KMS-11 (cell line): ENCODE measurements around the gene GLI3.

Source experiments
- H2AFZ ChIP-seq: fragments of 200-600 bp; sonication (generic); 2 replicates; pipeline ENCODE4 v1.6.1; 2016; ENCODE audit warnings: antibody characterized with exemption, mixed run types, low read depth
- H3K27ac ChIP-seq: fragments of 200-600 bp; sonication (generic); 2 replicates; pipeline ENCODE4 v1.6.1; 2016; ENCODE audit warnings: mild to moderate bottlenecking, mixed run types
- H3K27me3 ChIP-seq: fragments of 200-600 bp; sonication (generic); 2 replicates; pipeline ENCODE4 v1.6.1; 2017; ENCODE audit warnings: mild to moderate bottlenecking, low read depth, mixed run types, moderate library complexity; ENCODE audit not compliant: insufficient read depth
- H3K36me3 ChIP-seq: fragments of 200-600 bp; sonication (generic); 2 replicates; pipeline ENCODE4 v1.6.1; 2017; ENCODE audit warnings: mild to moderate bottlenecking, mixed run types; ENCODE audit not compliant: insufficient read depth
- H3K4me1 ChIP-seq: fragments of 200-600 bp; sonication (generic); 2 replicates; pipeline ENCODE4 v1.6.1; 2016; ENCODE audit warnings: mild to moderate bottlenecking, low read depth, mixed run types; ENCODE audit not compliant: poor library complexity, severe bottlenecking
- H3K4me2 ChIP-seq: fragments of 200-600 bp; sonication (generic); 2 replicates; pipeline ENCODE4 v1.7.0; 2016; ENCODE audit warnings: mild to moderate bottlenecking, mixed run types
- H3K4me3 ChIP-seq: fragments of 200-600 bp; sonication (generic); IDR thresholded peaks from 2 replicates; pipeline ENCODE4 v1.6.1; 2017; ENCODE audit warnings: low read depth, low read length, mixed read lengths; ENCODE audit not compliant: insufficient read depth
- H3K79me2 ChIP-seq: fragments of 200-600 bp; sonication (generic); 2 replicates; pipeline ENCODE4 v1.6.1; 2016; ENCODE audit warnings: low read depth, mixed run types; ENCODE audit not compliant: insufficient read depth
- H3K9ac ChIP-seq: fragments of 200-600 bp; sonication (generic); 2 replicates; pipeline ENCODE4 v1.6.1; 2016; ENCODE audit warnings: mild to moderate bottlenecking, mixed run types
- H4K20me1 ChIP-seq: fragments of 200-600 bp; sonication (generic); 2 replicates; pipeline ENCODE4 v1.6.1; 2016; ENCODE audit warnings: mild to moderate bottlenecking, mixed run types; ENCODE audit not compliant: insufficient read depth
- TF ChIP-seq, protein P1 (sequence below): fragments of 200-600 bp; sonication (generic); conservative IDR thresholded peaks from 2 replicates; pipeline ENCODE4 v1.6.1; 2017; ENCODE audit warnings: low read depth, mild to moderate bottlenecking, antibody characterized with exemption, low read length, moderate library complexity, mixed read lengths

GLI3 gene

DNA sequence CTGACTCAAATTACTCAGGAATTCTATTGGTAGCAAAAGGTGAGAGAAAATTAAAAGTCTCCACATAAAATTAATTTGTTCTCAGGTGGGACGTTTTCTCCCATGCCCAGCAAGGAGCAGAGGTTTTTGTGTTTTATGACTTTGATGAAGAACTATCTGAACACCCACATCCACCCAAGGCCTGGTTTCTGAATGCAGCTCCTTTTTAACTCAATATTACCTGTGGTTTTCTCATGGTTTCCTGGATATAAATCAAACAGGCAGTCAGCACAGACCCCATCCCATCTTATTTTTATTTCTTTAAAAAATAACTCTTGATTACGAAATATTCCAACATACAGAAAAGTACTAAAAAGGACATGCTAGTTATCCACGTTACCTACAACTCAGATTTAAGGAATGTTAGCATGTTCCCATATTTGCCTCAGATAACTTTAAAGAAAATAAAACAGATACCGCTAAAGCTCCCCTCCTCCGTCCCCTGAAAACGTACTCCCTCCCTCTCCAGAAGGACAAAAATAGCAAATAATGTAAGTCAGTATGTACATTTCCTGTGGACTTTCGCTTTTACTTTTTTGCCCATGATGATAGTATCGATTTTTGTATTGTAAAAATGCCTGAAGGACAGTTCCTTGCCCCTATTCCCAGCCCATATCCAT, 43.4 kb downstream of the GLI3 start:
- Histone ChIP-seq H3K27me3 (no peaks in the 10 kb centered on the region), H3K79me2 (no peaks in the 10 kb centered on the region), H3K9ac (no peak overlapping the region), H3K4me3 (no peak overlapping the region), H3K27ac (no peak overlapping the region), H2AFZ (no peak overlapping the region), H3K4me2 (no peak overlapping the region), H4K20me1 (no peaks in the 10 kb centered on the region), H3K36me3 (no peaks in the 10 kb centered on the region), H3K4me1 (no peaks in the 10 kb centered on the region)
- TF ChIP-seq, protein P1, sequence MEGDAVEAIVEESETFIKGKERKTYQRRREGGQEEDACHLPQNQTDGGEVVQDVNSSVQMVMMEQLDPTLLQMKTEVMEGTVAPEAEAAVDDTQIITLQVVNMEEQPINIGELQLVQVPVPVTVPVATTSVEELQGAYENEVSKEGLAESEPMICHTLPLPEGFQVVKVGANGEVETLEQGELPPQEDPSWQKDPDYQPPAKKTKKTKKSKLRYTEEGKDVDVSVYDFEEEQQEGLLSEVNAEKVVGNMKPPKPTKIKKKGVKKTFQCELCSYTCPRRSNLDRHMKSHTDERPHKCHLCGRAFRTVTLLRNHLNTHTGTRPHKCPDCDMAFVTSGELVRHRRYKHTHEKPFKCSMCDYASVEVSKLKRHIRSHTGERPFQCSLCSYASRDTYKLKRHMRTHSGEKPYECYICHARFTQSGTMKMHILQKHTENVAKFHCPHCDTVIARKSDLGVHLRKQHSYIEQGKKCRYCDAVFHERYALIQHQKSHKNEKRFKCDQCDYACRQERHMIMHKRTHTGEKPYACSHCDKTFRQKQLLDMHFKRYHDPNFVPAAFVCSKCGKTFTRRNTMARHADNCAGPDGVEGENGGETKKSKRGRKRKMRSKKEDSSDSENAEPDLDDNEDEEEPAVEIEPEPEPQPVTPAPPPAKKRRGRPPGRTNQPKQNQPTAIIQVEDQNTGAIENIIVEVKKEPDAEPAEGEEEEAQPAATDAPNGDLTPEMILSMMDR: no peak

DNA sequence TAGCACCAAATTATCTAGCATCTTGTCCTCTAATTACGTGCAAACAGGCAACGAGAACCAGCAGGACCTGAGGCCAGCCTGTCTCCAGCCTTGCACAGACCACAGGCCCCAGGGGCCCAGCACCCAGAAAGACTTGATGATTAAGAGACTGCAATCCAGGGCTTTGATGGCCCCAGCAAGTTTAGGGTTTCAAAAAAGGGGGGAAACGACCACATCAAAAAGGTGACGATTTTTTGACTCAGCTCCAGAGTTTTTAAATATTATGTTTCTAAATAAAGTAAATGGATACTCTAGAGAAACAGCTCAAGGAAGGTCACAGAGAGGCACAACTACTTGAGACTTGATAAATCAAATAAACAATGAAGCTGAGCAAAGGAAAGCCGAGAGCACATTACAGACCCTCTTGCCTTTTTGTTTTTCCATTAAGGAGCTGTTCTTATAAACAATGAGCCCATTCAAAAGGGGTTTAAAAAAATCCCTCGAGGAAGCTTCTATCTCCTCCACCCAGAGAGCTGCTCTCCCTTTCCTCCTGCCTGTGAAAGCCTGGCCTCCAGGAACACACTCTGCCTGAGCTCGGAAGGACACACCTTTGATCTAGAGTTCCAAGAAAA, 44.1 kb downstream of the GLI3 start:
- Histone ChIP-seq H3K27ac (no peak overlapping the region), H3K4me1 (no peaks in the 10 kb centered on the region), H3K9ac (no peak overlapping the region), H4K20me1 (no peaks in the 10 kb centered on the region), H3K4me3 (no peak overlapping the region), H3K79me2 (no peaks in the 10 kb centered on the region), H3K27me3 (no peaks in the 10 kb centered on the region), H2AFZ (no peak overlapping the region), H3K36me3 (no peaks in the 10 kb centered on the region), H3K4me2 (no peak overlapping the region)
- TF ChIP-seq, protein P1: no peak

- TF ChIP-seq, protein P1: no peak
- Histone ChIP-seq H3K4me2 (no peak overlapping the region), H2AFZ (no peak overlapping the region)
Measured at GRCh38 chr7:42192066-42192465, 44.9 kb downstream of the GLI3 start.

DNA sequence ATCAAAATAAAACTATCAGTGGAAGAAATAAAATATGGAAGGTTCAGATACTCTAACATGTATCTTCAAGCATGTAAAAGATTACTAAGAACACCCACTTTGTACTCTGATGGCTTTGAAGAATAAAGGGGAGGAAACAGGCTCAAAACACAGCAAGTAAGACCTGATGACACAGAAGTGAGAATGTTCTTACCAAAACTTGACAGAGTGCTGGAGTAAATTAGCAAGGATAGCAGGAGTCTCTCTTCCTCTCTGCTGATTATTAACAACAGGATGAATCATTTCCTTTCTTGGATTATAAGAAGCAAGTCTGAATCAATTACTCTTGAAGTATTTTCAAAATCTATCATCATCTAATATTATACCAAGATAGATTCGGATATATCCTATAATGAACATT, 47.5 kb downstream of the GLI3 start:
- Histone ChIP-seq H3K27me3 (no peaks in the 10 kb centered on the region), H4K20me1 (no peaks in the 10 kb centered on the region), H3K4me3 (no peak overlapping the region), H3K4me2 (no peak overlapping the region), H3K36me3 (no peaks in the 10 kb centered on the region), H3K27ac (no peak overlapping the region), H3K79me2 (no peaks in the 10 kb centered on the region), H2AFZ (no peak overlapping the region), H3K9ac (no peak overlapping the region), H3K4me1 (no peaks in the 10 kb centered on the region)
- TF ChIP-seq, protein P1: no peak

More at GRCh38 chr7:42192066-42192465, 44.9 kb downstream of the GLI3 start:
- Histone ChIP-seq H4K20me1 (no peaks in the 10 kb centered on the region), H3K36me3 (no peaks in the 10 kb centered on the region), H3K27me3 (no peaks in the 10 kb centered on the region), H3K9ac (no peak overlapping the region), H3K4me1 (no peaks in the 10 kb centered on the region), H3K4me3 (no peak overlapping the region), H3K27ac (no peak overlapping the region), H3K79me2 (no peaks in the 10 kb centered on the region)
